ENCODE results near the gene HSD17B3.
"Not testable (repeated sequence)": the region's sequence is repeated elsewhere in the genome, so short reads cannot be mapped to it uniquely, and the experiment has no call there.

HSD17B3 gene

DNA sequence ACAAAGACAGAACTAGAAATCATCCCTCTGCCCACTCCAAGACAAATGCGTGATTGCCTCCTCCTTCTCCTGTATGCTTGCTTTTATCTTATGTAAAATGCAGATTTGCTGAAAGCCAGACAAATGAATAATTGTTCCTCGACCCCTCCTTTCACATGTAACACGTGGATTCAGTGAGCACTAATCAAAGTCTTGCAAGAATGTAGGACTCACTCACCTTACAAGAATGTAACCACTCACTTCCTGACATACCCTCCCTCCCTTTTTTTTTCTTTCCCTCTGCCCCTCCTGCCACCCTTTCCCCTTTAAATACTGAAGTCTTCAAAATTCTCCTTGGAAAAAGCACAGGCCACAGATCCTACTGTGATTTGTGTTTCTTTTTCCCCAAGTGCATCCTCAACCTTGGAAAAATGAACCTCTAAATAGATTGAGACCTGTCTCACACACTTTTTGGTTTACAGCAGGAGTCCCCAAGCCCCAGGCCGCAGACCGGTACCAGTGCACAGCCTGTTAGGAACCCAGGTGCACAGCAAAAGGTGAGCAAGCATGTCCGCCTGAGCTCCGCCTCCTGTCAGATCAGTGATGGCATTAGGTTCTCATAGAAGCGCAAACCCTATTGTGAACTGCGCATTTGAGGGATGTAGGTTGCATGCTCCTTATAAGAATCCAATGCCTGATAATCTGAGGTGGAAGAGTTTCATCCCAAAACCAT is 29.4 kb upstream of the HSD17B3 start:
- TF ChIP-seq Cebpa-rat (IDR thresholded peaks at IDR 0.05) = no peak
- no peak overlapping the region for H3K27ac ChIP-seq
- H3K9ac ChIP-seq = no peak overlapping the region
- H3K4me3 ChIP-seq = no peak overlapping the region
- H3K4me1 ChIP-seq = peaks cover 10% of the 10 kb centered on the region
- H3K27me3 ChIP-seq = no peaks in the 10 kb centered on the region
- no peaks in the 10 kb centered on the region for H4K20me1 ChIP-seq
- no peaks in the 10 kb centered on the region for H3K9me3 ChIP-seq
- H3K4me2 ChIP-seq = no peak overlapping the region
- no peaks in the 10 kb centered on the region for H3K36me3 ChIP-seq

DNA sequence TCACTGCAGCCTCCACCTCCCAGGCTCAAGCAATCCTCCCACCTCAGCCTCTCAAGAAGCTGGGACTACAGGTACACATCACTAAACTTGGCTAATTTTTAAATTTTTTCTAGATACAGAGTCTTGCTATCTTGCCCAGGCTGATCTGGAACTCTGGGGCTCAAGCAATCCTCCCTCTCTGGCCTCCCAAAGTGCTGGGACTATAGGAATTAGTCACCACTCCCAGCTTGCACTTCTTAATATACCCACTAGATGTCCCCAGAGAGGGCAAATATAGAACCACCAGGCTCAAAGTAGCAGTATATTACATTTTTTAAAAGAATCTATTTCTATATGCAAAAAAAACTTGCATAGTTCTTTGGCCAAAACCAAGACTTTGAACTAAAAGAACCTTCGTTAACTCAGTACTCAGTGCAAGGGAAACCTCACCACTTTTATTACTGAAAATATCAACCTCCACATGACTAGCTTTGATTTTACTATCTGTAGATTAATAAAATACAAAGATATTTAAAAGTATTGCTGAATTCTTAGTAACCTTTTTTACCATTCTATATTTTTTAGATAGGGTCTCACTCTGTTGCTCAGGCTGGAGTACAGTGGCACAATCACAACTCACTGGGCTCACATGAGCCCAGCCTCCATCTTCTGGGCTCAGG is 25.8 kb upstream of the HSD17B3 start:
- Histone ChIP-seq H4K20me1 (no peaks in the 10 kb centered on the region), H3K36me3 (no peaks in the 10 kb centered on the region), H3K27me3 (no peaks in the 10 kb centered on the region), H3K9me3 (no peaks in the 10 kb centered on the region), H3K4me3 (no peak overlapping the region), H3K9ac (0 out of 2 replicates have a peak overlapping the region, but pooled peaks have one; percentile 29), H3K4me2 (peak overlapping the region; percentile 62), H3K27ac (no peak overlapping the region), H3K4me1 (peaks cover 10% of the 10 kb centered on the region)
- no peak for TF ChIP-seq Cebpa-rat (IDR thresholded peaks at IDR 0.05)

DNA sequence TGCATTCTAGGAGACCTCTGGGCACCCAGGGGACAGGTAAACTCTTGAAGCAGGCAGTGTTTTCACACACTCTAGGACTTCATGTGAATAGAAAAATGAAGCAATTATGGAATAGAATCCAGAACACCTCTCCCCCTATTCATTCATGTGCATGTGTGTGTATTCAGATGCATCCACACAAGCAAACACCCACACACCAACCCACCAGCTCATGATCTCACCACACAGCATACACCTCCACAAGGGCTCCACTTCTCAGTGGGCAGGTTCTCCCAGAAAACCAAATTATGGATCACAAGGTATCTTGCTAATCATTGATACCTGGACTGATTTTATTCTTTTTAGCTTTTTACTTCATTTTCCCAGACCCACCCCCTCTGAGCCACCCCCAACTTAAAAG is 21.2 kb upstream of the HSD17B3 start:
- H4K20me1 ChIP-seq = no peaks in the 10 kb centered on the region
- H3K4me3 ChIP-seq = no peak overlapping the region
- H3K9ac ChIP-seq = no peak overlapping the region
- H3K27ac ChIP-seq = no peak overlapping the region
- no peaks in the 10 kb centered on the region for H3K27me3 ChIP-seq
- H3K4me1 ChIP-seq = peaks cover 3% of the 10 kb centered on the region
- no peak for TF ChIP-seq Cebpa-rat (IDR thresholded peaks at IDR 0.05)
- H3K9me3 ChIP-seq = no peaks in the 10 kb centered on the region
- no peaks in the 10 kb centered on the region for H3K36me3 ChIP-seq
- H3K4me2 ChIP-seq = no peak overlapping the region

DNA sequence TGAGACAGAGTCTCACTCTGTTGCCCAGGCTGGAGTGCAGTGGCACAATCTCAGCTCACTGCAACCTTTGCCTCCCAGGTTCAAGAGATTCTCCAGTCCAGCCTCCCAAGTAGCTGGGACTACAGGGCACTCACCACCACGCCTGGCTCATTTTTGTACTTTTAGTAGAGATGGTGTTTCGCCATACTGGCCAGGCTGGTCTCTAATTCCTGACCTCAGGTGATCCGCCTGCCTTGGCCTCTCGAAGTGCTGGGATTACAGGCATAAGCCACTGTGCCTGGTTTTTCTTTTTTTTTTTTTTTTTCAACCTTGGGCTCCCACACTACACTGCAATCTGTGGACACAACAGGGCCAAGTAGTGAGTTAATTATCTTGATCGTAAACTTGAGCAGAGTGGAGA is 20.8 kb upstream of the HSD17B3 start:
- H3K27me3 ChIP-seq, H3K9ac ChIP-seq, H3K9me3 ChIP-seq, H3K27ac ChIP-seq, H4K20me1 ChIP-seq, H3K36me3 ChIP-seq, H3K4me3 ChIP-seq, H3K4me1 ChIP-seq, H3K4me2 ChIP-seq: not testable (repeated sequence)

DNA sequence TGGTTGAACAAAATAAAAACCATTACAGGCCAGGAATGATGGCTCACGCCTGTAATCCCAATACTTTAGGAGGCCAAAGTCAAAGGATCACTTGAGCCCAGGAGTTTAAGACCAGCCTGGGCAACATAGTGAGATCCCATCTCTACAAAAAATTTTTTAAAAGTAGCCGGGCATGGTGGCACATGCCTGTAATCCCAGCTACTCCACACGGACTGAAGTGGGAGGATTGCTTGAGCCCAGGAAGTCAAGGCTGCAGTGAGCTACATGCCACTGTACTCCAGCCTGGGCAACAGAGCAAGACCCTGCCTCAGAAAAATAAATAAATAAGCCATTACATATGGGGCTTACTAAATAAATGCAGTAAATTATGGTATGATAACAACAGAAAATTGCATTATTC is 20.2 kb upstream of the HSD17B3 start:
- H3K4me1 ChIP-seq, H3K9ac ChIP-seq, H3K9me3 ChIP-seq, H3K4me3 ChIP-seq, H3K36me3 ChIP-seq, H3K27me3 ChIP-seq, H4K20me1 ChIP-seq, H3K4me2 ChIP-seq, H3K27ac ChIP-seq: not testable (repeated sequence)

DNA sequence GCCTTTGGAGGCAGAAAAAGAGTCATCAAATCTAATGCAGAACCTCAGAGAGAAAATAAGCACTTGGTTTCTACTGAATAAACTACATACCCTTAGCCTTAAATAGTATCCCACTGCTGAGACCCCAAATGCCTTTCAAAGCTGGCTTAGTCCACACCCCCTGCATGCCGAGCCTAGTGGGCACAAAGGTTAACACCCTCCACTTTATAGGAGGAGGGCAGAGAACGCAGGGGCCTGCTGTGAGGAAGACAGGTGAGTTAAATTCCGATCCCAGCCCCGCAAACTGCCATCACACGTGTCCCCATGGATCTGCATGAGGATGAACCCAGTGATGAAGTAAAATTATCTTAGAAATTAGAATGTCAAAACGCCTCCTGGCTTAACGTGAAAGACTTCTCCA is 19.5 kb upstream of the HSD17B3 start:
- no peak overlapping the region for H3K4me3 ChIP-seq
- H3K9ac ChIP-seq = no peak overlapping the region

DNA sequence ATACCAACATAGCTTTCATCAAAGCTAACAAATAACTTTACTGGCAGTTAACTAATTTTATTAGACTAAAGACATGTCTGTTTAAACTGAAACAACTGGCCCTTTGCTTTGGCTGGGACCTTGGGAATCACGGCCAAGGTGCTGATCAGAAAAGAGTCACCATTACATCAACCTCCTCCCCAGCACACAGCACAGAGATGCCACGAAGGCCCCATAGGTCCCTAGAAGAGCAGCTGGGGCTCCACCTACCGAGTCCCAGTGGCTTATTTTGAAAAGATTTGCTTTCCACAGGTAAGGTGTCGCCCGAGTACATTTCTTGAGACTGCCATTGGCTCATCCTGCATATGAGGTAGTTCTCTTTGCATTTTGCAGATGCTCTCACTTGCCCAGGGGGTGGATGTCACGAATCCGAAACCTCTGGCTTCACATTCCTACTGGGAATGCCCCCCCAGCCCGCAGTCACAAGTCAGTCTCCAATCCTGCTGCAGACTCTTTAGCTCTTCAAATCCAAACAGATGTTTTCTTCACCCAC is 18.8 kb upstream of the HSD17B3 start:
- Histone ChIP-seq H3K4me1 (no peaks in the 10 kb centered on the region), H3K27ac (no peak overlapping the region), H3K9ac (no peak overlapping the region), H4K20me1 (no peaks in the 10 kb centered on the region), H3K36me3 (no peaks in the 10 kb centered on the region), H3K4me2 (no peak overlapping the region), H3K9me3 (no peaks in the 10 kb centered on the region), H3K4me3 (no peak overlapping the region), H3K27me3 (no peaks in the 10 kb centered on the region)
- no peak for TF ChIP-seq Cebpa-rat (IDR thresholded peaks at IDR 0.05)

More for the DNA sequence above, 19.5 kb upstream of the HSD17B3 start:
- Histone ChIP-seq H3K4me2 (no peak overlapping the region), H3K9me3 (no peaks in the 10 kb centered on the region), H3K36me3 (no peaks in the 10 kb centered on the region), H3K27ac (no peak overlapping the region), H3K4me1 (no peaks in the 10 kb centered on the region), H4K20me1 (no peaks in the 10 kb centered on the region), H3K27me3 (no peaks in the 10 kb centered on the region)
- TF ChIP-seq Cebpa-rat (IDR thresholded peaks at IDR 0.05) = no peak

DNA sequence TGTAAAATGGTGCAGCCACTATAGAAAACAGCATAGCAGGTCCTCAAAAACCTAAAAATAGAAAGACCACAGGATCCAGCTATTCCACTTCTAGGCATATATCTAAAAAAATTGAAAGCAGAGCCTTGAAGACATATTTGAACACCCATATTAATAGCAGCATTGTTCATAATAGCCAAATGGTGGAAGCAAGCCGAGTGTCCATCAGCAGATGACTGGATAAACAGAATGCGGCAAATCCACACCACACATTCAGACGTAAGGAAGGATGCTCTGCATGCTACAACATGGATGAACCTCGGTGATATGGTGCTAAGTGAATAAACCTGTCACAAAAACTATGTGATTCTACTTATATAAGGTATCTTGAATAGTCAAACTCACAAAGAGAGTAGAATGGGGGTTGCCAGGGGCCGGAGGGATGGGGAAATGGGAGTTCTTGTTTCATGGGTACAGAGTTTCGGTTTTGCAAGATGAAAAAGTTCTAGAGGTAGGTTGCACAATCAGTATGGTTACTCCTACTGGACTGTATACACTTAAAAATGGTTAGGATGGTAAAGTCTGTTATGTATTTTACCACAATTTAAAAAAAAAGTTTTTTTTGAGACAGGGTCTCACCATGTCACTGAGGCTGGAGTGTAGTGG is 17.1 kb upstream of the HSD17B3 start:
- no peak overlapping the region for H3K27ac ChIP-seq
- H3K4me3 ChIP-seq = no peak overlapping the region
- H3K27me3 ChIP-seq = no peaks in the 10 kb centered on the region
- no peaks in the 10 kb centered on the region for H3K4me1 ChIP-seq
- H3K9ac ChIP-seq = no peak overlapping the region
- no peak overlapping the region for H3K4me2 ChIP-seq
- H3K36me3 ChIP-seq = no peaks in the 10 kb centered on the region
- H4K20me1 ChIP-seq = no peaks in the 10 kb centered on the region
- peaks cover 2% of the 10 kb centered on the region for H3K9me3 ChIP-seq
- no peak for TF ChIP-seq Cebpa-rat (IDR thresholded peaks at IDR 0.05)

DNA sequence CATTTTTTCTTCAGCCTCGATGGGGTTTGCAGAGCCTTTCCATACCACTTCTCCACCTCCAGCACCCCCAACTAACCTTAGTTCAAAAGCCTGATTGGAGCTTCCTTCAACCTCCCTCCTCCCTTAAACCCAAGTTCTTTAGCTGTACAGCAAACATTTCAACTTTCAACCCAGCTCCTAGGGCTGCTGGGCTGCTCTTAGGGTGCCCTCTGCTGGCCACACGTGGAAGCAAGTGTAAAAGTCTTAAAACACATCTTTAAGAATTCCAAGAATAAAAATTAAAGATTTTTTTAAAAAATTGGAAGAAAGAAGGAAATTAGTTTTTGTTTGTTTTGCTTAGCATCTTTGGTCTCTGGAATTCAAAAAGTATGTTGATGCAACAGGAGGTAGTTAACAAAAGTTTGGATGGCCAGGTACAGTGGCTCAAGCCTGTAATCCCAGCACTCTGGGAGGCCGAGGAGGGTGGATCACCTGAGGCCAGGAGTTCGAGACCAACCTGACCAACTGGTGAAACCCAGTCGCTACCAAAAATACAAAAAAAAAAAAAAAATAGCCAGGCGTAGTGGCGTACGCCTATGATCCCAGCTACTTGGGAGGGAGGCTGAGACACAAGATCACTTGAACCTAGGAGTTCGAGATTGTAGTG is 15.5 kb upstream of the HSD17B3 start:
- no peak for TF ChIP-seq Cebpa-rat (IDR thresholded peaks at IDR 0.05)
- no peaks in the 10 kb centered on the region for H3K4me1 ChIP-seq

DNA sequence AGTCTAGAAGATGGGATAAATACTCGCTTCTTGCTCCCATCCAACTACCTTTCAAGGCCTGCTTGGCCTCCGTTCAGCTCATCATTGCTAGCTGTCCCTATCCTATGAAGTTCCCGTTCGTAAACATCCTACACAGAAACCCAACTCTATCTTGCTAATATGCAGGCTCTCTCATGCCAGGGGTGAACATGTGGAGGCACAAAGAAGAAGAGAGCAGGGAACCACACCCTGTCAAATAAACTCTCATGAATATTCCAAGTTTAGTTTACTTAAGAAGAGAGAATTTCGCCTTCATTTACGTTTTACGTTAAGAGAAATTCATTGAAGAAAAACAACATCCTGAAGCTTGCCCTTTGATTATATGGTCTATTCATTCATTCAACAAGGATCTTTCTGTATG is 7.9 kb upstream of the HSD17B3 start:
- no peak overlapping the region for H3K27ac ChIP-seq
- no peak for TF ChIP-seq Cebpa-rat (IDR thresholded peaks at IDR 0.05)

More for the DNA sequence above, 15.5 kb upstream of the HSD17B3 start:
- Histone ChIP-seq H3K9me3 (peaks cover 18% of the 10 kb centered on the region), H4K20me1 (no peaks in the 10 kb centered on the region), H3K4me2 (no peak overlapping the region), H3K9ac (no peak overlapping the region), H3K27ac (no peak overlapping the region), H3K36me3 (no peaks in the 10 kb centered on the region), H3K27me3 (no peaks in the 10 kb centered on the region), H3K4me3 (no peak overlapping the region)

DNA sequence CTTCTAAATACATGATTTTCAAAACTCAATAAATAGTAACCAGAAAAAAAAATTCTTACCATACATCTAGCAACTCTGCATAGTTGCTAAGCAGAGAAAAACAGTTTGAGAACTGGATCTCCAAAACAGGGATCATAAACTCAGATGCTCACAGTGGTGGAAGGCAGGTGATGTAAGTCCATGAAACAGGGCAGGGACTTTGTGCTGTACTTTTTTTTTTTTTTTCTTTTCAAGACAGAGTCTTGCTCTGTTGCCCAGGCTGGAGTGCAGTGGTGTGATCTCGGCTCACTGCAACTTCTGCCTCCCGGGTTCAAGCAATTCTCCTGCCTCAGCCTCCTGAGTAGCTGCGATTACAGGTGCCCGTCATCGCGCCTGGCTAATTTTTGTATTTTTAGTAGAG is 5.0 kb upstream of the HSD17B3 start:
- H3K4me2 ChIP-seq, H3K4me3 ChIP-seq, H3K4me1 ChIP-seq, H3K27ac ChIP-seq, H3K36me3 ChIP-seq, H3K27me3 ChIP-seq, H4K20me1 ChIP-seq, H3K9ac ChIP-seq: not testable (repeated sequence)
- H3K9me3 ChIP-seq = peaks cover 12% of the 10 kb centered on the region; the same call in 1 of the 2 replicates

More for the DNA sequence above, 7.9 kb upstream of the HSD17B3 start:
- H3K4me1 ChIP-seq = no peaks in the 10 kb centered on the region
- H3K9ac ChIP-seq = no peak overlapping the region
- H3K4me2 ChIP-seq = no peak overlapping the region
- no peak overlapping the region for H3K4me3 ChIP-seq
- H3K27me3 ChIP-seq = no peaks in the 10 kb centered on the region
- H4K20me1 ChIP-seq = no peaks in the 10 kb centered on the region
- H3K36me3 ChIP-seq = no peaks in the 10 kb centered on the region
- H3K9me3 ChIP-seq = peaks cover 32% of the 10 kb centered on the region

Data from BLaER1 (cell line).